MV-4-11 (cell line): ENCODE measurements around the gene DYNLT2.

ENCODE experiments used
- DNase-seq: peaks from one replicate; lab custom pipeline; 2025; lab: John Stamatoyannopoulos, UW

DYNLT2 gene, protein sequence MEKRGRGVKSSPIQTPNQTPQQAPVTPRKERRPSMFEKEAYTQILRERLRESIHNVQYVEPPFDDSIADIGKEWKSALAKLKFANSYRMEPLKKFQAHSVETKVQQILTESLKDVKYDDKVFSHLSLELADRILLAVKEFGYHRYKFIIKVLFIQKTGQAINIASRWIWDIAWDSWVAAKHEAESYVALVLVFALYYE

DNA sequence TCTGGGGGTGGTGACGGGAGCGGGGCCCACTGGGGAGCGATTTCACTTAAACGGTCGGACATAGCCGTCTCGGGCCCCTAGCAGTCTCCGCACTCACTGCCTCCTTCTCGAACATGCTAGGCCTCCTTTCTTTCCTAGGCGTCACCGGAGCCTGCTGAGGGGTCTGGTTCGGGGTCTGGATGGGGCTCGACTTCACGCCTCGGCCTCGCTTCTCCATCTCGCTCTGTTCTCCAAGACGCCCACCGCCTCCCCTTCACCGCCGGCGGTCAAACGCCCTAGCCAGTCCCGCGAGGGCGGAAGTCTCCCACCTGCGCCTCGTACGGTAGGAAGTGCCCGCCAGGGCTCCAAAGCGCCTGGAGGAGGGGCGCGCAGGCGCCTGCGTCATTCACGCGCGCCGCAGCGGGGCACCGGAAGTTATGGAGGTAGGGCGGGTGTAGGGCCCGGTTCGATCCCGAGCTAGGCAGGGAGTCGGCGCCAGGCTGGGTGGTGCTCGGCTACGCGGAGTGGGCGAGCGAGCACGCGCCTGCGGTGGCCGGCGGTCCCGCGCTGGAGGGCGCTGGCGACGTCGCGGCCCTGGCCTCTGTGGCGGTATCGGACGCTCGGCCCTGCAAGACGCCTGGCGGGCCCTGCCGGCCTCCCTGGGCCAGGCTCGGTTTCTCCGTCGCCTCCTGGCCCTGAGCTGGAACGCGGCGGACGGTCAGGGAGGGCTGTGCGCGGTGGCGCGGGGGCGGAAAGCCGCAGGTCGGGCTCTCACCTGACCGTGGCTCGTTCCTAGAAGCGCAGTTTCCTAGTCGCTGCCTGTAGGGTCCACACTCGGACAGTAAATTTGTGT, at the start of gene DYNLT2, which contains the start of gene ERMARD:
DYNLT2 (minus strand) TSS at position 331 of the 832 bp plus-strand sequence; CDS start at position 217, 114 bp downstream.
ERMARD (plus strand) TSS at position 381 of the 832 bp plus-strand sequence; CDS start at position 417, 36 bp downstream.
- peak; percentile 83 for DNase-seq

DNA sequence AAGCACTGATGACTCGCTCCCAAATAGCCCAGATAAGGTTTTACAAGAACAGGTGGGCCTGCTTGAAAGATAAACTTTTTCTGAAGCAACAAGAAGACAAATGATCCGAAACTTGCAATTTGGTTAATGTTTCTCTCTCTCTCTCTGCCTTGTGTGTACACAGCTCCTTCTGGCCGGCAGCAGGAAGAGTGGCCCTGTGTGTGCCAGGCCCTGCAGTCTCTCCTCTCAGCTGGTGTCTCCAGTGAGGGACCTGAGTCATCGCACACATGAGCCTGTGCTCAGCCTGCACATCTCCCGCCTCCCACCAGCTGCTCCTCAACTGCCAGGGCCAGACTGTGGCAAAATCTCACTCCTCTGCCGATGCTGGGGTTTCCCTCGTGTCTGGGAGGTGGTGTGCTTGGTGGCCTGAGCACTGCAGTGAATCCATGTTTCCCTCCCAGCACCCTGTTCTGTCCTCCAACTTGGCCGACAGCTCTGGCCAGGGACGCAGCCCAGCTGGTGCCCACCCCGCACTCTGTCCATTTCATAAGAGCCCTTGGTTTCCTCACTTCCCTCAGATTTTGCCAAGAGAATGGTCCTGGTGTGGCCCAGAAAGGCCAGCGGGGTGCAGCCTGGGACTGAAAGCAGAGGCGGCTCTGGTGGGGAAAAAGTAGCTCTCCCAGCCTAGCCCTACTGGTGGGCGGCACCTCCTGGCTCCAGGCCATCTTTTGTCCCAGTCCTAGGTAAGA, 49.5 kb upstream of the DYNLT2 start:
- peak; percentile 59 for DNase-seq

DNA sequence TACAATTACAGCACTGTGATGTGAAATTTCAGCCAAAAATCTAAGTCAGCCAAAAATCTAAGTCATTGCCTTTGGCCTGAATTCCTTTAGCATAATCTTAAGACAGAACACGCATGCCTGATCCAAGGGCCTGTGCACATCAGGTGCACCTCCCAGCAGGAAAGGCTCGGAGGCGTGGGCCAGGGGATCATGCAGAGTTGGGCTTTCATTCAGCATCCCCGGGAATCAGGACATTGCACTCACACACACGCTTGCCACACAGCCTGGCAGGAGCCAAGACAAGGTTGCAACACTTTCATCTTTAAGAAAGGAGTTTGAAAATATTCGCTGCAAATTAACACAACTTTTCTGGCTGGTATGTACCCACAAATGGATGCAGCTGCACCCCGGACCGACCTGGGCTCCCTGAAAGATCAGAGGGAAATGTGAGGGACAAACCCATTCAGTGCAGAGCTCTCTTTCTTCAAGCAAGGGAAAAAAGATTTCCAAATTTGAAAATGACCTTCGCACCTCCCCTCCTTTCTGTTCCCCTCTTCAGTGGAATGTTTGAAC, 48.8 kb upstream of the DYNLT2 start:
- DNase-seq = no peak

DNA sequence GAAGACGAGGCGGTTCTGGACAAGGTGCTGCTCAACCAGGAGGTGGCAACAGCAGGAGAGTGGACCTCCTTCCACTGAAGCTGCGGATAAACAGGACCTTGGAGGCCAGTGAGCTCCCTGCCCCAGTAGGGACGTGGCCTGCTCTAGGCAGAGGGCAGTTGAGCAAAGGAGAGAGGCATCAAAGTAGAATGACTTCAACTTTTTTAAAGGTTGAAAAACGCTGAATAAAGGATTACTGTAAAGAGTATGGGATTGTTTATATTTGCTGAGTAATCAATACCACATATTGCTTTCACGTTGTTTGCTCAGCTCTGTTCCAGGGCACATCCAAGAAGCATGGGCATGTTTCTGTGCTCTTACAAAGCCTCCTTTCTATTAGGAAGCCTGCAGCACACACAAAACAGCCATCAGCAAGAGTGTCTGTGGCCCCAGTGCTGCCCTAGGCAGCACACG, 48.1 kb upstream of the DYNLT2 start:
- DNase-seq = no peak

DNA sequence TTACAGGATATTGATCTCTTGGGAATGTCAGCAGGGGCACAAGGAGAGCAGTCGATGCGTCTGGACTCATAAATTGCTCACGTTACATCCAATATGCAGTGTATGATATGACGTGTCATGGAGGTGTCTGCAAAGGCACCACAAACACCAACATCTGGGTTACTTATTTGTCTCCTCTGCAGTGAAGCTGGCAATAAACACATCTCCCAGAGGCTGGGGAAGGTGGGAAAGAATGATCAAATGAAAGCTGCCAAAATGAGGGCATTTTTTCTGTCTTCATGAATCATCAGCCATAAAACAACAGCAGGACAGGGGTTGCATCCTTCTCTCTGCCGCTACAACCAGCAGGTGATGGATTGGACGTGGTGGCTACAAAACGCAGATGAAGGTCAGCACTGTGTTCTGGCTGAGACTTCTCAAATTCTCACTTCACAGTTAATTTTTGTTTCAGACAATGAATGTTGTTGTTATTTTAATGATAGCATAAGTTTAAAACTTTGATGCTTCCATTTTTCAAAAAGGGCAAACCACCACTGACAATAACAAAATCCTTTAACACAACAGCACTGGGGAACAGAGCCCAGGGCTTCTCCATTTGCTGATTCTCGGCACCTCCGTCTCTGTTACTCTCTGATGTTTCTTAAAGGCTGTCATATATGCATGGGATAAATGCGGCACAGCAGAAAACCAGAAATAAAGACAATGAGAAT, 47.5 kb upstream of the DYNLT2 start:
- DNase-seq = no peak

DNA sequence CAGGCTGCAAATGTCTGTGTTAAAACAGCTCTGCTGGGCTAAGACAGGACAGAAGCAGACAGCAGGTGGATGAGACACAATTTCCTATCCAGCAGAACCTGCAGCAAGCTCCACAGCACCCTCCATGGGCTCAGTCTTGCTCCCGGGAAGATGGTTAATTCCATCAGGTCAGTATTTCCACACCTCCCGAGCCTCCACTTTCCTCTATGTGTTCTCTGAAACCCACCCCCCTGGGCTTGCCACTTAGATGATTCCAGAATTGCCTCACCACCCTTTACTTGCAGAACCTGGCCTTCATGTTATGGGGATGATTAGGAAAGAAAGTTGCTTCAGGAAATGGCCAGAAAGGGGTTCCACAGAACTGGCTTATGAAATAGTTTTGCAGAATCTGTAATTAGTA, 43.8 kb upstream of the DYNLT2 start:
- DNase-seq = no peak

DNA sequence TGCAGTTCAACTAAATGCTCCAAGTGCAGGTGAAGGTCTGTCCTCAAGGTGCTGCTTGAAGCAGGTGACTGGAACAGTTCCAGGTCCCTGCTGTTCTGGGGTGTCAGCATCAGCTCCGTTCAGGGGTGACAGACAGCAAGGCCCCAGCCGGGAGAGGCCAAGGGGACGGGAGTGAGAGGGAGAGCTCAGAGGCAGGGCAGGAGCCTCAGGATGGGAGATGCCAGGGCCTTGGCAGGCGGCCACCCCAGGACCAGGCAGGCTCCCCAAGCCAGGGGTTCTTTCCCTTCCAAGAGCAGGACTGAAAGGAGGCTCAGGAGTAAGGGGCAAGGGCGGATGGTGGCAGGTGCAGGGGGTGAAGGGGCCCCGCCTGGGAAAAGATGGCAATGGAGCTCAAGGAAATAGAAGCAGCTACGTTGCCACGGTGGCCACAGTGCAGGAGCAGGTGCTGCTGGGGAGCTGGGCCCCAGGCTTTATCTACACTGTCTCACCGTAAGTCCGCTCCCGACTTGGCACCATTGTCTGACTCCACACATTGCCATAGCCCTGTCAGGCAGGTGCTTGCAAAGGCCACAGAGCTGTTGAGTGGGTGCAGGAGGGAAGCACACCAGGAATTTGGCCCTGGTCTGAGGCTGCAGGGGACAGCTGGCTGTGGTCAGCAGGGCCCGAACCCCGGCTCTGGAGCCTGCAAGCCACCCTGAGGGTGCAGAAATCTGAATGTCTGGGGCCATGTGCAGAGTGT, 43.1 kb upstream of the DYNLT2 start:
- no peak for DNase-seq

DNA sequence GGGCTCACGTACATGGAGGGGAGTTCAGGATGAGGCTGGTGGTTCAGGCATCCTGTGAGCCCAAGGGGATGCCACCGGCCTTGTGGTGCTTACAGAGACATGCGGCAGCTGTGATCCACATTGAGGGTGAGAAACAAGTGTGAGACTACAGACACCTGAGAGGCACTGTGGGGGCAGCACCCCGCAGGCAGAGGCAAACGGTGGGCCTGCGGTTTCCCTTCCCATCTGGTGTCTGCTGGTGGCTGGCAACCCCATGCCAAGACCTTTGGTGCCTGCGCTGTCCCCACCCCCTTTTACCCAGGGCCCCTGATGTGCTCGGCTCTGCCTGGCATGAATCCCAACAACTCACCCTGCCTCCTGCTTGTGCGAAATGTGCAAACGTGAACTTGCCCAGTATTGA, 42.0 kb upstream of the DYNLT2 start:
- no peak for DNase-seq

DNA sequence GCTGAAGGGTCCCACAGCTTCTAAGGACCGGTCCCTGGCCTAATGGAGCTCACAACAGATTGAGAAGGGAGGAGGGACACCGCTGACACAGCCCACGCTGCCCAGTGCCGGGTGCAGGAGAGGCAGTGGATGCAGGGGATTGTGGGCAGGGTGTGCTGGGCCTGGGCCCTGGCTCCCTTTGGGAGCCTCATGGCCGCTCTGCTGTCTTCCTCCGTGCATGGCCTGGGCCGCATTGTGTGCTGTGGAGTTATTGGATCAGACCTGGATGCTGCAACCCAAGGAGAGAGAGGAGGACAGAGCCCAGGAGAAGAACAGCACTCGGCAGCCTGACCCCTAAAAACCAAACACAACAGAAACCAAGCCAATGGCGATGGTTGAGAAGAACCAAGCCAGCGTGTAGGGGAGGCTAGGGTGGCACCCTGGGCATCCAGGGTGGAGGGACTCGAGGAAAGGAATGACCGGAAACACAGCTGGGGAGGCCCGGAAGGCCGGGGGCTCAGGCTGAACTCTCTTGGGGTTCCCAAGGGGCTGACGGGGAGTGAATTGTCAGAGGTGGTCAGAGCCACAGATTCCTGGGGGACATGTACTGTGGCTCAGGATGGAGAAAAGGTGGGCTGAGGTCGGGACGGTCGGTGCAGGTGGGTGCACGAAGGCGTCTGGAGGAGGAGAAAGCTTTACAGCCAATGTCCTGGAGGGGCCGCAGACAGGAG, 41.1 kb upstream of the DYNLT2 start:
- DNase-seq = no peak

DNA sequence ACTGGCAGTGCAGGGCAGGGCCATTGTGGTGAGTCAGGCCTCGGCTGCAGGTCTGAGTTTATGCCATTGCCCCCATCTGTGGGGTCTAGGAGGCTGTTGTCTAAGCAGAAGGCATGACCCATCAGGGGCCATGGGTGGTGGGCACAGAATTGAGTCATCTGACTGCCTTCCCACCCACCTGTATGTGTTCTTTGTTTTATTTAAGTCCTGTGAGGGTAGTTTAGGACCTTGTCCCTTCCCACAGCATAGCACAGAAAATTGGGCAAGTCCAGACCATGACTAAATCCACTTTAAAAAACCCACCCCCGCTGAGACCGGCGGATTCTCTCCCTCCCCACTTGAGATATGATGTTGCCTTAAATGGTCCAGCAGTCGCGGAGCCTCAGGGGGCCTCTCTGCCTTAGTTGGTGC, 40.4 kb upstream of the DYNLT2 start:
- no peak for DNase-seq

DNA sequence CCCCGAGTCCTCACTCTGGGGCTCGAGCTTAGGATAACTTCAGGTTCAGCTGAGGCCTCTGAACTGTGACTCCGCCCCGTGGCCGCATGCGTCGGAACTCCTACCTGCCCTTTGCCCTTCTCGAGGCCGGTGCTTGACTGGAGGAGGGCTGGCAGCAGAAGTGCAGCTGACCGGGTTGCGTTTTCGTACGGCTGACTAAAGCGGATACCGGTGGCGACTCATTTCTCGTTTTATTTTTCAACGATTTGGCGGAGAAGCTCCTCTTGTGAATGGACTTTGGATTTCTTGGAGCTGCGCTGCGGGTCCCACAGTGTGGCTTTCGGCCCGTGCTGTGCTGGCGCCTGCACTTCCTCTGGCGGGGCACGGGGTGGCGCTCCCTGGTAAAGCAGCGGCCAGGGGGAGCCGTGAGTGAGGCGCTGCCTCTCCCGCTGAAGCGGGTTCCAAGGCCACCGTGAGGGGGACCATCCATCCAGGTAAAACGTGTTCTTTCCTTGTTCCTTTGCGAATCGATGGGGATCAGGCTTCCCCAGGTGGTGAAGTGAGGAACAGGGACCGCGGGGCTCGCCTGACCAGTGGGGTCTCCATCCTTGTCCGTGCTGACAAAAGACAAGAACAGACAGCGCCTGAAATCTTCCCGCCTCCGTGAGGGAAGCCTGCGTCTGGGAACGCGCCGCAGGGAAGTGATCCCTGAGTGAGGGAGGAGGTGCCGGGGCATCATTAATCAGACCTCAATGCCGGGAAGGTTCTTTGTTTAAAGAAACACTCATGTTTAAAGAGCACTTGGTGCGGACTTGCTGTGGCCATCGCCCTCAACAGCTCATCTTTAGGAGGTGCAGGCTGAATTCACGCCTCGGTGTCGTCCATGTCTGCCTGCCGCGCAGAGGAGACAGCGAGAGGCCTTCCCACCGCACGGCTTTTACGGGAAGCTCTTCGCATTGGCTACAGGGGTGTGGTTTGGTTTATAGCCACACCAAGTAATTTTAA, 38.9 kb upstream of the DYNLT2 start:
- peak; percentile 34 for DNase-seq

DNA sequence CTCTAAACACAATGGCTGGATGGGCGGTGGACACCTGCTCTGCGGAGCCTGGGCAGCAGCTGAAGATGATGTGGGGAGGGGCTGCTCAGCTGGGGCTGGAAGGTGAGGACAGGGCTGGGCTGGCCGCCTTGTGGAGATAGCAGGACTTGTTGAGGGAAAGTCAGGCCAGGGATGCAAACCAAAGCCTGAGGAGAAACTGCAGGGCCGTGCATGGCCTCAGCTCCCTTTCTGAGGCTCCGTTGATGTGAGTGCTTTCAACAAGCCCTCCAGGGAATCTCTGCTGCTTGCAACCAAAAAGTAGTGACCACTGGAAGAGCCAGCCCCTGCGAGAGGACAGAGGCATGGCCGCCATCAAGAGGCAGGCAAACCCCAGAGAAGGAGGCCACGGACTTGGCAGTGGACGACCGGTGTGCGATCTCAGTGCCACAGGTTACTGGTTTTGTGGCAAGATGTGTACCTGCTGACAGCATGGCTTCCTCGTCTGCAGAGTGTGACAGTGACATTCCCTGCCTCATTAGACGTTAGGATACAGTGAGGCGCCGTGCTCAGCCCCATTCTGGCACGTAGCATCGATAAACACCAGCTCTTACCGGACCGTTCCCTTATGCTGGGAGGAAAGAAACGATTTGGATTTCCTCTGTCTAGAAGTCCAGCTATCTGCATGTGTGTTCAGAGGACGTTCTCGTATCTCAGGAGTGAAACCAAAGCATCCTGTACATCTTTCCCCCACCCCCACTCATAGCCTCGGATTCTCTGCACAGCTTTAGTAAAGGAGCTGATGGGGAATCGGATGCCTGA, 38.0 kb upstream of the DYNLT2 start:
- DNase-seq = no peak

DNA sequence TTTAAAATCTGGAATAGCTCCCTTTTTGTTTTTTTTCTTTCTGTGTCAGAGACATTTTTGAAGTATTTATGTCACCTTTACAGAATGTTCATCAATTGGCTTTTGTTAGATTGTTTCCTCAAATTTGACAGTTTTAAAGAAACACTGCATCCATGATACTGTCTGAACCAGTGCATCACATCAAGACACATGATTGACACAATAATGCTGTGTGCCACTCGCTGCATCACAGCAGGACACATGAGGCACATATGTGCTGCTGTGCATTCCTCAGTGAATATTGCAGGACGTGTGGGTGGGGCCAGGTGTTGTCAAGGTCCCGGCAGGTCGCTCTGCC, 37.4 kb upstream of the DYNLT2 start:
- no peak for DNase-seq

DNA sequence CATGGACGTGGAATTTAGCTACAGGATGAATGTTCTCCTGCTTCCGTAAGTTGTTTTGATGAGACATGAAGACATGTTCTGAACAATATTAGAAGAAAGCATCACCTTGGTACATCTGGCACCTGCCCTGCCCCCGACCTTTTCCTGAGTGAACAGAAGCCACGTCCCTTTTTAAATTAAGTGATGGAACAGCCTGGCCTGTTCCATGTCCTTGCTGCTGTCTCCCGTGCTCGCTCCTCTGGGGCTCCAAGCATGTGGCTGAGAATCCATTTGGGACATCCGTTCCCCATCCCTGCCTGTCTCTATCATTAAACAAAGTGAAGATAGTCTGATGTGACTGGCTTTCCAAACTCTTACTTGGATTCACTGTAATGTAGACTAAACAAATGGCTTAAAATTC, 36.4 kb upstream of the DYNLT2 start:
- DNase-seq = no peak

DNA sequence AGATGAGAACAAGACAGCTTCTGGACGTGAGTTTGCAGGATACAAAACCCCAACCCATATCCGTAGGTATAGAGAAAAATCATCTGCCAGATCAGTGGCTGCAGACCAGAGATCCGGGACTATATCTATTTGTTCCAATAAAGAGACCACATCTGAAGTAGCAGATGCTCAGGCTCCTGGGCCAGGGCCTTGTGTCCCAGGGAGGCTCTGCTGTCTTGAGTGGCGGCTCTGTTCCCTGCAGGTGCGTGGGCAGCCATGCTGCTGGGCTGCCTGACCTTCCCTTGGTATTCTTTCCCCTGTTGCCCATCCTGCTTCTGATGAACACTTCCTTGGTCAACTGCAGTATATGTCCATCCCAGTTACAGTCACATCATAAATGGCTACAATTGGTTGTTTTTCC, 35.0 kb upstream of the DYNLT2 start:
- DNase-seq = no peak

DNA sequence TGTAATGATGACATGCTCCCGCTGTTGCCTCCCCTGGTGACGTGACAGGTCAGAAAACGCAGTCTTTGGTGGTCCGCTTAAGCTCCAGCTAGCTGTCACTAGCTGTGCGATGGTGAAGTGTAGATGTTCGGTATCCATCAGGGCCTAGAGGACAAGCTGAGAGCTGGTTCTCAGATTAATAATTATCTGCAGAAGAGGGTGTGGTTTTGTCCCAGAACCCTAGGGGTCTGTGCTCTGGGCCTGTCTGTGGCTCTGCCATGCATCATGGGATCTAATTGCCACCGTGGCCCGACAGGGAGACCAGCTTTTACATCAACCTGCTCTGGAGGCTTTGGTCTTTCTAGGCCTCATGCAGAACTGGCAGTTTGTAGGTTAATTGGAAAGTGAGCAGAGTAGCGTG, 34.2 kb upstream of the DYNLT2 start:
- no peak for DNase-seq

DNA sequence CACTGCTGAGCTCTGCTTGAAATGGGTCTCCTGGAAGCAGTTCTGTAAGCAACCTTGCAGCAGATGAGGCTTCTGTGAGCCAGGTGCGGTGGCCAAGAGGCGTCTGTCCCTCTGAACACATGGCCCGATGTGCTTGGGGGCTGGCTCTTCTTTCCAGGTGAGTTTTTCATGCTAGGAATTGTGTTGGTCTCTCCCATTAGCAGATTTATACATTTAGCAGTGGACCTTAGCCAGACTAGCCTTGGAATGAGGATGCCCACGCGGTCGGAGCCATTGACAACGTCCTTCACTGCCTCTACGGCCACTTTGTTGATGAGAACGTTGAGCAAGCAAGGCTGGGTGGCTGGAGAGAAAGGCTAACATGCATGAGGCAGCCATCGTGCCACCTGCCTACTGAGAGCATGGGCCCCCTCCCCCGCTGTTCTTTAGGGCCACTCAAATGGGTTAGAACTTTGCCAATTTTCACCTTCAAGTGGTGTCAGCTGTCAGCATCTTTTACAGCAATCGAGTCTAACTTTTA, 33.5 kb upstream of the DYNLT2 start:
- no peak for DNase-seq
